ENCODE data around the gene DIMT1.

The DIMT1 gene

GRCh38 chr5:62342476-62342837 is 61.2 kb downstream of the DIMT1 start:
- Histone ChIP-seq H3K4me2 (no peak overlapping the region), H3K36me3 (peaks cover 20% of the 10 kb centered on the region), H3K27me3 (no peaks in the 10 kb centered on the region), H3K27ac (no peak overlapping the region), H3K9ac (no peak overlapping the region), H3K4me1 (peaks cover 15% of the 10 kb centered on the region), H4K20me1 (peaks cover 94% of the 10 kb centered on the region), H3K9me3 (no peaks in the 10 kb centered on the region; the same call in 1 of the 2 replicates), H3K4me3 (no peak overlapping the region)
- TF ChIP-seq Cebpa-rat (IDR thresholded peaks at IDR 0.05) = no peak

- Histone ChIP-seq H3K36me3 (peaks cover 18% of the 10 kb centered on the region), H3K27me3 (no peaks in the 10 kb centered on the region), H3K9me3 (no peaks in the 10 kb centered on the region; the same call in 1 of the 2 replicates), H4K20me1 (peaks cover 94% of the 10 kb centered on the region), H3K4me1 (peaks cover 15% of the 10 kb centered on the region), H3K4me3 (no peak overlapping the region), H3K27ac (no peak overlapping the region), H3K9ac (no peak overlapping the region), H3K4me2 (0 out of 2 replicates have a peak overlapping the region, but pooled peaks have one; percentile 3)
- TF ChIP-seq Cebpa-rat (IDR thresholded peaks at IDR 0.05) = no peak
These were observed 61.8 kb downstream of the DIMT1 start for GRCh38 chr5:62341783-62342475.

- Histone ChIP-seq H3K9me3 (no peaks in the 10 kb centered on the region; the same call in 1 of the 2 replicates), H3K4me2 (0 out of 2 replicates have a peak overlapping the region, but pooled peaks have one; percentile 3), H3K4me3 (no peak overlapping the region), H3K27ac (no peak overlapping the region), H3K27me3 (no peaks in the 10 kb centered on the region), H3K4me1 (peaks cover 15% of the 10 kb centered on the region), H3K36me3 (peaks cover 18% of the 10 kb centered on the region), H4K20me1 (peaks cover 92% of the 10 kb centered on the region), H3K9ac (no peak overlapping the region)
- no peak for TF ChIP-seq Cebpa-rat (IDR thresholded peaks at IDR 0.05)
These were observed 62.7 kb downstream of the DIMT1 start for GRCh38 chr5:62340979-62341378.

GRCh38 chr5:62340392-62340791 is 63.3 kb downstream of the DIMT1 start:
- no peaks in the 10 kb centered on the region; the same call in 1 of the 2 replicates for H3K9me3 ChIP-seq
- no peak overlapping the region for H3K4me3 ChIP-seq
- H3K27ac ChIP-seq = no peak overlapping the region
- H3K4me1 ChIP-seq = peaks cover 15% of the 10 kb centered on the region
- no peak overlapping the region for H3K4me2 ChIP-seq
- TF ChIP-seq Cebpa-rat (IDR thresholded peaks at IDR 0.05) = no peak
- peaks cover 20% of the 10 kb centered on the region for H3K36me3 ChIP-seq
- no peak overlapping the region for H3K9ac ChIP-seq
- peaks cover 92% of the 10 kb centered on the region for H4K20me1 ChIP-seq
- H3K27me3 ChIP-seq = no peaks in the 10 kb centered on the region

Measured in BLaER1 (cell line).